GM21423 (cell line): Measurements from ENCODE around the gene CCSER1.
"Not testable (repeated sequence)": the region's sequence is repeated elsewhere in the genome, so short reads cannot be mapped to it uniquely, and the experiment has no call there.

Source experiments
- ATAC-seq: cut with Tn5 transposase; IDR thresholded peaks from one replicate; pipeline ENCODE4 v1.9.1; 2021; ENCODE audit warnings: mild to moderate bottlenecking, moderate library complexity; ENCODE audit not compliant: unreplicated experiment

The CCSER1 gene

GRCh38 chr4:90425893-90426292 lies 298.7 kb downstream of the CCSER1 start:
- ATAC-seq = no peak

- no peak for ATAC-seq
These were observed 311.3 kb downstream of the CCSER1 start for GRCh38 chr4:90438522-90438921.

DNA sequence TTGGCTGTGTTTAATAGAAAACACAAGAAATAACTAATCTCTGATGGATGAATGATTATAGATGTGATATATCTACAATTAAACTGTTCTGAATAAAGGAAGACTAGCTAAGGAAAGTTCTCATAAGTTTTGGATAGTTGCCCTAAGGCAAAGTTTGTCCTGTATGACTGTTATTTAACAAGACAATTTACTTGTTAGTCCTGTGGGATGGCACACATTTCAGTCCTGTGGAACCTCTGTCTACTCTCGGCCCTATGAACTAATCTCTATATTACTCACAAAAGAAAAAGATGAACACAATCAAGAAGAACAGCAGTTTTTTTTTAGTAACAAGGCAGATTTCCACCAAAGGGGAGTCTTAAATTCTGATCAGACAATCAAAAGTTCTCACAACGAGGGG lies 314.6 kb downstream of the CCSER1 start:
- no peak for ATAC-seq

GRCh38 chr4:90442619-90443018 lies 315.4 kb downstream of the CCSER1 start:
- ATAC-seq = no peak

DNA sequence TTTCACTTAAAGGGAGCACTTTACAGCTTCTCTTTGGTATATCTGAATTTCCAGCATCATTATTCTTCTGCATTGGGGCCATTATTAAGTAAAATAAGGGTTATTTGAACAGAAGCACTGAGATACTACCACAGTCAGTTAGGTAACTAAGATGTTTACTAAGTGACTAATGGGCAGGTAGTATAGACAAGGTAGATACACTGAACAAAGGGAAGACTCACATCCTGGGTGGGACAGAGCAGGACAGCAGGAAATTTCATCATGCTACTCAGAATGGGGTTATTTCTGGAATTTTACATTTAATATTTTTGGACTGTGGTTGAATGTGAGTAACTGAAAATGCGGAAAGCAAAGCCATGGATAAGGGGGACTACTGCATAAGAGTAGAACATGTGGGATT lies 316.0 kb downstream of the CCSER1 start:
- ATAC-seq = no peak

- no peak for ATAC-seq
These were observed 317.7 kb downstream of the CCSER1 start for GRCh38 chr4:90444904-90445303.

DNA sequence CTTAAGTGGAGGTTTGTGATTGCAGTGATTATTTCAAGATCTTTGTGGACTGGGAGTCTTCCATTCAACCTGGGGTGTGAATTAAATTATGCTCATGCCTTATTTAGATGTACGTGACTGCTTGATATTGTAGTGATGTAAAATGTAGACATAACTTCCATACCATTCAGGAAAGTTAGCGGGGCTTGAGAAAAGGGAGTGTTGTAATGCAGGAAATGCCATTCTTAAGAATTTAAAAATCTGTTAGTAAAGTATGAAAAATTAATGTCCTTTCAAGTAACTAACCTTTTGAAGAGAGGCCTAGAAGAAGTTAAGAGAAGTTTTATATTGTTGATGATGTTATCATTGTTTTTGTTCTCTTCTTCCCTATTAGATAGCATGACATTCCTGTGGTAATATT lies 318.2 kb downstream of the CCSER1 start:
- ATAC-seq = no peak

DNA sequence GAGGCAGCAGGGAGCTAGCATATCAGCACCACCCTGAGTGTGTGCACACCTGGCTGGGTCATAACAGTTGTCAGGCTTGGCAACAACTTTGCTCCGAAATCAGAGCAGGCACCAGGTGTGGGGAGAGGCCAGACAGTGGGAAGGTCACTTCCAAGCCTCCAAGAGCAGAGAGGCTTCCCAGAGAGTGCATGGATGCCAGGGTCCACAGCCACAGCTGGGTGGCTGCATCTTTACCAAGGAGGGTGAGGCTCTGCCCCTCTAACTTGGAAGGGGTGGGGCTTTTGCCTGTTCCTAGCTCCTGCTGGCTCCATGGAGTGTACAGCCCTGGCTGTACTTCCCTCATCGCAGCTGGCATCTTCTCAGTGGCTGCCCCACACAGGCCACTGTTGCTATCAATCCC lies 322.4 kb downstream of the CCSER1 start:
- no peak for ATAC-seq

- no peak for ATAC-seq
These were observed 329.7 kb downstream of the CCSER1 start for GRCh38 chr4:90456891-90457290.

- ATAC-seq = no peak
These were observed 330.6 kb downstream of the CCSER1 start for GRCh38 chr4:90457817-90458216.

GRCh38 chr4:90458576-90458975 lies 331.4 kb downstream of the CCSER1 start:
- no peak for ATAC-seq

GRCh38 chr4:90474484-90474883 lies 347.3 kb downstream of the CCSER1 start:
- no peak for ATAC-seq

DNA sequence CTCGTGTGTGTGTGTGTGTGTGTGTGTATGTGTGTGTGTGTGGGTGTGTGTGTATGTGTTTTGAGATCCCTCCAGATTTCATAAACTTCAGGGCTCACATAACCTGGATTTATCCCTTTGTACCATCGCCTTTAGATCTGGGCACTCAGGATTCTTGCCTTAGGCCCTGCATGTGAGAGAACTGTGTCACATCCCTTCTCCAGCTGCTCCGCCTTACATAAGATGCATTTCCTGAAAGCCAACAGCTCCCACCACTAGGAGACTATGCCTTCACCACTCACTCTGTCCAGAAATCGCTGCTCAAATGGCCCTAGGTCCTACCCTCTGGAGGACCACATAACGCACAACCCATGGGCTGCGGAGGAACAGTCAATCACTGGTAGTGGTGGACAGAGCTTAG lies 348.8 kb downstream of the CCSER1 start:
- no peak for ATAC-seq

- ATAC-seq = no peak
These were observed 349.4 kb downstream of the CCSER1 start for GRCh38 chr4:90476586-90476985.

- ATAC-seq = not testable (repeated sequence)
These were observed 357.7 kb downstream of the CCSER1 start for GRCh38 chr4:90484894-90485293.

GRCh38 chr4:90486346-90486745 lies 359.2 kb downstream of the CCSER1 start:
- peak; percentile 56 for ATAC-seq

DNA sequence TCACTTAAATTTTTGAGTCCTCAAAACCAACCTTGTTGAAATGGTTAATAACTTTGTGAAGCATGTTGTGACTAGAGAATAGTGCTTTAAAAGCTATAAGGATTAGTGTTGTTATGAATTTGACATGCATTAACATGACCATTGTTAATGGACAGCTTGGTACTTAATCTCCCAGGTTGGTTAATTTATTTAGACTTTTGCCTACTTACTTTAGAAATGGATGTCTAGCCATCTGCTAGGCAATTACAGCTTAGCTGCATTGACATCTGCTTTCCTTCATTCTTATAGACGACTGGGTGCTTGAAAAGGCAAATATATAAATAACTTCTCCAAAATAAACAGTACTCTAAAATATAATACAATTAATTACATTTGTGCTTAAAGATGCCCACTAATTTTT lies 368.0 kb downstream of the CCSER1 start:
- no peak for ATAC-seq

GRCh38 chr4:90495936-90496335 lies 368.7 kb downstream of the CCSER1 start:
- no peak for ATAC-seq

- no peak for ATAC-seq
These were observed 371.0 kb downstream of the CCSER1 start for GRCh38 chr4:90498175-90498574.

GRCh38 chr4:90503677-90504076 lies 376.5 kb downstream of the CCSER1 start:
- ATAC-seq = no peak

GRCh38 chr4:90515191-90515590 lies 388.0 kb downstream of the CCSER1 start:
- no peak for ATAC-seq

- ATAC-seq = no peak
These were observed 401.4 kb downstream of the CCSER1 start for GRCh38 chr4:90528551-90528950.

GRCh38 chr4:90536408-90536807 lies 409.2 kb downstream of the CCSER1 start:
- no peak for ATAC-seq

- ATAC-seq = no peak
These were observed 410.3 kb downstream of the CCSER1 start for GRCh38 chr4:90537491-90537890.
